WTC11 (cell line): ENCODE measurements around the gene RGS19. TPM values are rescaled to one million over a fixed set of nuclear protein-coding genes. Genes with fewer than 3 reads are reported as not detected.
"Not testable (repeated sequence)": the region's sequence is repeated elsewhere in the genome, so short reads cannot be mapped to it uniquely, and the experiment has no call there.

ENCODE experiments used
- ATAC-seq: fragments of 200-7000 bp; cut with Tn5 transposase; 2 replicates; pipeline ENCODE4 v1.10.0; 2021; ENCODE audit warnings: mild to moderate bottlenecking, moderate library complexity
- CTCF ChIA-PET: fragments of 300-600 bp; sonication (Branson Sonifier 250); formaldehyde crosslinking; loops from one replicate; lab custom pipeline; 2021; ENCODE audit warnings: antibody characterized with exemption; lab: Charles Lee
- POLR2A ChIA-PET: fragments of 350-600 bp; sonication (Branson Sonifier 250); formaldehyde crosslinking; loops from one replicate; lab custom pipeline; 2021; ENCODE audit warnings: antibody characterized with exemption; lab: Charles Lee
- DNase-seq: peaks from one replicate; pipeline ENCODE4 v3.0.0; 2021; ENCODE audit warnings: low spot score
- H3K27ac Mint-ChIP-seq: 2 replicates; pipeline ENCODE4 v1.8.0; 2021; ENCODE audit warnings: mixed read lengths
- H3K27me3 Mint-ChIP-seq: 2 replicates; pipeline ENCODE4 v1.8.0; 2021; ENCODE audit warnings: low read depth, mild to moderate bottlenecking, moderate library complexity, mixed read lengths
- H3K36me3 Mint-ChIP-seq: 2 replicates; pipeline ENCODE4 v1.8.0; 2021; ENCODE audit warnings: mixed read lengths
- H3K4me1 Mint-ChIP-seq: 2 replicates; pipeline ENCODE4 v1.8.0; 2022; ENCODE audit warnings: mixed read lengths
- H3K4me3 Mint-ChIP-seq: 2 replicates; pipeline ENCODE4 v1.8.0; 2021; ENCODE audit warnings: mild to moderate bottlenecking, moderate library complexity, mixed read lengths
- H3K9me3 Mint-ChIP-seq: 2 replicates; pipeline ENCODE4 v1.8.0; 2021; ENCODE audit warnings: mixed read lengths
- ARID4B ChIP-seq: sonication (generic); formaldehyde crosslinking; IDR thresholded peaks from 2 replicates; pipeline ENCODE4 v1.8.0; 2023; ENCODE audit warnings: missing genetic modification reagents, mild to moderate bottlenecking, borderline replicate concordance
- FOXK1 ChIP-seq: sonication (generic); formaldehyde crosslinking; IDR thresholded peaks from 2 replicates; pipeline ENCODE4 v1.8.0; 2022; ENCODE audit warnings: mild to moderate bottlenecking, moderate library complexity, missing genetic modification reagents
- ZNF281 ChIP-seq: sonication (generic); formaldehyde crosslinking; IDR thresholded peaks from 2 replicates; pipeline ENCODE4 v1.8.0; 2023; ENCODE audit warnings: mild to moderate bottlenecking, missing genetic modification reagents
- total RNA-seq: library from RNA; stranded (reverse); gene quantifications from 3 replicates; pipeline ENCODE4 v1.2.3, GENCODE V29; 2021
- TF ChIP-seq, protein P1 (sequence below): fragments of 200-600 bp; IDR thresholded peaks from 2 replicates; pipeline ENCODE4 v1.8.0; 2022; ENCODE audit warnings: antibody characterized with exemption
- TF ChIP-seq, protein P2 (sequence below): fragments of 250-450 bp; sonication (Bioruptor Pico); IDR thresholded peaks from 2 replicates; pipeline ENCODE4 v2.1.2; 2022; ENCODE audit warnings: mild to moderate bottlenecking, moderate library complexity

Gene RGS19
- total RNA-seq, 1 experiment from 2014 or later: 13.8 TPM

GRCh38 chr20:64079273-64080012 lies at the start of gene RGS19 (continued):
- TF ChIP-seq, protein P1, sequence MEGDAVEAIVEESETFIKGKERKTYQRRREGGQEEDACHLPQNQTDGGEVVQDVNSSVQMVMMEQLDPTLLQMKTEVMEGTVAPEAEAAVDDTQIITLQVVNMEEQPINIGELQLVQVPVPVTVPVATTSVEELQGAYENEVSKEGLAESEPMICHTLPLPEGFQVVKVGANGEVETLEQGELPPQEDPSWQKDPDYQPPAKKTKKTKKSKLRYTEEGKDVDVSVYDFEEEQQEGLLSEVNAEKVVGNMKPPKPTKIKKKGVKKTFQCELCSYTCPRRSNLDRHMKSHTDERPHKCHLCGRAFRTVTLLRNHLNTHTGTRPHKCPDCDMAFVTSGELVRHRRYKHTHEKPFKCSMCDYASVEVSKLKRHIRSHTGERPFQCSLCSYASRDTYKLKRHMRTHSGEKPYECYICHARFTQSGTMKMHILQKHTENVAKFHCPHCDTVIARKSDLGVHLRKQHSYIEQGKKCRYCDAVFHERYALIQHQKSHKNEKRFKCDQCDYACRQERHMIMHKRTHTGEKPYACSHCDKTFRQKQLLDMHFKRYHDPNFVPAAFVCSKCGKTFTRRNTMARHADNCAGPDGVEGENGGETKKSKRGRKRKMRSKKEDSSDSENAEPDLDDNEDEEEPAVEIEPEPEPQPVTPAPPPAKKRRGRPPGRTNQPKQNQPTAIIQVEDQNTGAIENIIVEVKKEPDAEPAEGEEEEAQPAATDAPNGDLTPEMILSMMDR: no peak

- H3K27me3 Mint-ChIP-seq: peaks cover 18% of the 10 kb centered on the region
- H3K9me3 Mint-ChIP-seq: peaks cover 30% of the 10 kb centered on the region
- H3K4me1 Mint-ChIP-seq, H3K27ac Mint-ChIP-seq, POLR2A ChIA-PET, H3K4me3 Mint-ChIP-seq, DNase-seq, ATAC-seq, H3K36me3 Mint-ChIP-seq, CTCF ChIA-PET: not testable (repeated sequence)
Measured at GRCh38 chr20:64123517-64123916, 44.2 kb upstream of the RGS19 start.

- H3K4me3 Mint-ChIP-seq, POLR2A ChIA-PET, DNase-seq, H3K27ac Mint-ChIP-seq, ATAC-seq, H3K36me3 Mint-ChIP-seq, H3K4me1 Mint-ChIP-seq: not testable (repeated sequence)
- CTCF ChIA-PET: interaction anchor here (4.1 kb wide), 1 partner anchor 40 kb away, joined by 119 read pairs; the partner anchor contains the start of gene LKAAEAR1
- H3K27me3 Mint-ChIP-seq: peaks cover 15% of the 10 kb centered on the region
- peaks cover 24% of the 10 kb centered on the region for H3K9me3 Mint-ChIP-seq
Measured at GRCh38 chr20:64122927-64123326, 43.6 kb upstream of the RGS19 start.

DNA sequence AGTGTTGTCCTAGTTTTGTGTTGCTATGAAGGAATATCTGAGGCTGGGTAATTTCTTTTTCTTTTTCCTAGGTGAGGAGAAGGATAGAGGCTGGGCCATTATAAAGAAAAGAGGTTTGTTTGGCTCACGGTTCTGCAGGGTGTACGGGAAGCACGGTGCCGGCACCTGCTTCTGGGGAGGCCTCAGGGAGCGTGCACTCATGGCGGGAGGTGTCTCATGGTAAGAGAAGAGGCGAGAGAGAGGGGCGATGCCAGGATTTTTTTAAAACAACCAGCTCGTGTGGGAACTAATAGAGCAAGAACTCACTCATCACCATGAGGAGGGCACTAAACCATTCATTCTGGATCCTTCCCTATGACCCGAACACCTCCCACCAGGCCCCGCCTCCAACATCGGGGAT lies 42.3 kb upstream of the RGS19 start:
- ATAC-seq (no peak), DNase-seq (no peak)
- no peak for TF ChIP-seq ARID4B (CRISPR knock-in tag)
- no peak for TF ChIP-seq ZNF281 (CRISPR knock-in tag)
- TF ChIP-seq, protein P2, sequence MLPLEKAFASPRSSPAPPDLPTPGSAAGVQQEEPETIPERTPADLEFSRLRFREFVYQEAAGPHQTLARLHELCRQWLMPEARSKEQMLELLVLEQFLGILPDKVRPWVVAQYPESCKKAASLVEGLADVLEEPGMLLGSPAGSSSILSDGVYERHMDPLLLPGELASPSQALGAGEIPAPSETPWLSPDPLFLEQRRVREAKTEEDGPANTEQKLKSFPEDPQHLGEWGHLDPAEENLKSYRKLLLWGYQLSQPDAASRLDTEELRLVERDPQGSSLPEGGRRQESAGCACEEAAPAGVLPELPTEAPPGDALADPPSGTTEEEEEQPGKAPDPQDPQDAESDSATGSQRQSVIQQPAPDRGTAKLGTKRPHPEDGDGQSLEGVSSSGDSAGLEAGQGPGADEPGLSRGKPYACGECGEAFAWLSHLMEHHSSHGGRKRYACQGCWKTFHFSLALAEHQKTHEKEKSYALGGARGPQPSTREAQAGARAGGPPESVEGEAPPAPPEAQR (CRISPR knock-in tag): no peak
- TF ChIP-seq FOXK1: no peak
- H3K27ac Mint-ChIP-seq: no peak overlapping the region
- ChIA-PET POLR2A (no interaction called here), CTCF (interaction anchor here (1.9 to 4.1 kb wide), 4 partner anchors 30 to 102 kb away, joined by 7 to 119 read pairs (median 16); partner anchors contain the start of gene LKAAEAR1)
- H3K4me1 Mint-ChIP-seq: peaks cover 5% of the 10 kb centered on the region
- peaks cover 22% of the 10 kb centered on the region for H3K9me3 Mint-ChIP-seq
- H3K36me3 Mint-ChIP-seq: no peaks in the 10 kb centered on the region
- no peak overlapping the region for H3K4me3 Mint-ChIP-seq
- H3K27me3 Mint-ChIP-seq: peaks cover 15% of the 10 kb centered on the region
